ENCODE measurements around the gene JAG1. TPM values are rescaled to one million over a fixed set of nuclear protein-coding genes. Genes with fewer than 3 reads are reported as not detected.

Gene JAG1
- polyA plus RNA-seq, 3 donors: 169 to 228 (median 174) TPM

DNA sequence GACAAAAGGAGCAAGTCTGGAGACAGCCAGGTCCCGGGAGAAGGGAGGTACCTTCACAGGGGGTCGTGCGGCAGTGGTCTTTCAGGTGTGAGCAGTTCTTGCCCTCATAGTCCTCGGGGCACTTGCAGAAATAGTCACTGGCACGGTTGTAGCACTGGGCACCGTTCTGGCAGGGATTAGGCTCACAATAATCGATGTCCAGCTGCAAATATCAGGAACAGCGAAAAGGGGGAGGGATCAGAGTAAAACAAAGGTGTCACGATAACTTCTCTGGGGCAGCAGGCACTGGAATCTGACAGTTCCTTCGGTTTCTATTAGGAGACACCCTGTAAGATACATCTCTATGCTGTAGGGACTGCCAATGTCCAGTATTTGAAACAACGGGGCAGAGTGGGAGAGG, 25.9 kb downstream of the JAG1 start:
- no peak for DNase-seq (ENCODE audit: extremely low read depth in 1 of 11, low read depth in 9 of 11, low spot score in 4 of 11)

DNA sequence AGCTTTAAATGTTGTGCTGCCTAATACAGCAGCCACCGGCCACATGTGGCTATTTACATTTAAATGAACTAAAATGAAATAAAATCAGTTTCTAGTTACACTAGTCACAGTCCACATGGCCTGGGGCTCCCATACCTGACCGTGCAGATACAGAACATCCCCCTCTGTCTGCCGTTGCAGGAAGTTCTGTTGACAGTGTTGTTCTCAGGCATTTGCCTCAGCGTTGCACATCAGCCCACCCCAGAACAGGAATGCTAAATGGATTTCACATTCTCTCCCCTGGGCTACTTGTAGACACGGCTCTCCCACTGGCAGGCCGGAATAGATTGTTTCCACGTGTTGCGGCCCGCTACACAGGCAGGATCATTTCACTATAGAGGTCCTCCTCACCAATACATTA, 26.3 kb downstream of the JAG1 start:
- DNase-seq (ENCODE audit: extremely low read depth in 1 of 11, low read depth in 9 of 11, low spot score in 4 of 11): no peak

DNA sequence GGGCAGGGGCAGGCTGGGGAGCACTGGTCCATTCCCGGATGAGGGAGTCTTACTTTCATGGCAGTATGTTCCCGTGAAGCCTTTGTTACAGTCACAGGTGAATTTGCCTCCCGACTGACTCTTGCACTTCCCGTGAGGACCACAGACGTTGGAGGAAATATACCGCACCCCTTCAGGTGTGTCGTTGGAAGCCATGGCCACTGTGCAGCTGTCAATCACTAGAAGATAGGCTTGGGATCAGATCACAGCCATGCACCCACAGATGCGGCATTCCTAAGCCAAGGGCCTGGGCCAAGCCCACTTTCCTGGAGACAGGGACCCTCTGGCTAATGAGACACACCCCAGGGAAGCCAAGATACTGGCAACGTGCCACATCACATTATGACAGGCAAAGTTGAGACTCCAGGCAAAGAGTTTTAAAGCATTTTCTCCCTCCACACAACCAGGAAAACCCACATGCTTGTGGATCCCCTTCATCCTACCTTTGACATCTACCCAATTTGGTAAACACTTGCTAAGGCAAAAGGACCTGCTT, 26.8 kb downstream of the JAG1 start:
- DNase-seq (ENCODE audit: extremely low read depth in 1 of 11, low read depth in 9 of 11, low spot score in 4 of 11): no peak

DNA sequence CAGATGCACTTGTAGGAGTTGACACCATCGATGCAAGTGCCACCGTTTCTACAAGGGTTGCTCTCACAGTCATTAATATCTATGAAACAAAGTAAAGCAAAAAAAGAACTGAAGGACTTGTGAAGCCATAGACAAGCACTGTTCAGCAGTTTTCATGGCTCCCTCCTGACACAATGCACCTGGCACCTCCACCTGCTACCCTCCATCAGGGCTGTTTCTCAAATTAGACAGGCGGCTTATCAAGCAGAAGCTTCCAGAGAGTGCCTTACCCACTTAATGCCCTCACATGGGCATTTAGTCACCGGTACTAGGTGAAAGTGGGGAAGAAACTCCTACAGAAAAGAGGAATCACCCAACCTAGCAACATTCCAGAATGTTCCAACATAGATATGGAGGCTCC, 27.8 kb downstream of the JAG1 start:
- no peak for DNase-seq (ENCODE audit: extremely low read depth in 1 of 11, low read depth in 9 of 11, low spot score in 4 of 11)

DNA sequence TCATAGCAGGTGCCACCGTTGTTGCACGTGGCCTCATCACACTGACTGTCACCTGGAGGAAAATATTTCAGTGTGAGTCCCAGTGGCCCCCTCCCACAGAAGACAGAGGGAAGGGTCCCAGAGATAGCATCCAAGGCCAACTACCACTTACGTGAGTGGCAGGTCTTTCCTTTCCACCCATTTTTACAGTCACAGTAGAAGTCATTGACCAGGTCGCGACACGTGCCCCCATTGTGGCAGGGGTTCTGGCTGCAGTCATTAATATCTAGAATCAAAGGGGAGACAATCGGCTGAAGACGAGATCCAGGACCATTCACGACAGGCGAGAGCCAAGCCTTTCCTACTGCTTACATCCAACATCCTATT, 28.6 kb downstream of the JAG1 start:
- DNase-seq (ENCODE audit: extremely low read depth in 1 of 11, low read depth in 9 of 11, low spot score in 4 of 11): no peak

DNA sequence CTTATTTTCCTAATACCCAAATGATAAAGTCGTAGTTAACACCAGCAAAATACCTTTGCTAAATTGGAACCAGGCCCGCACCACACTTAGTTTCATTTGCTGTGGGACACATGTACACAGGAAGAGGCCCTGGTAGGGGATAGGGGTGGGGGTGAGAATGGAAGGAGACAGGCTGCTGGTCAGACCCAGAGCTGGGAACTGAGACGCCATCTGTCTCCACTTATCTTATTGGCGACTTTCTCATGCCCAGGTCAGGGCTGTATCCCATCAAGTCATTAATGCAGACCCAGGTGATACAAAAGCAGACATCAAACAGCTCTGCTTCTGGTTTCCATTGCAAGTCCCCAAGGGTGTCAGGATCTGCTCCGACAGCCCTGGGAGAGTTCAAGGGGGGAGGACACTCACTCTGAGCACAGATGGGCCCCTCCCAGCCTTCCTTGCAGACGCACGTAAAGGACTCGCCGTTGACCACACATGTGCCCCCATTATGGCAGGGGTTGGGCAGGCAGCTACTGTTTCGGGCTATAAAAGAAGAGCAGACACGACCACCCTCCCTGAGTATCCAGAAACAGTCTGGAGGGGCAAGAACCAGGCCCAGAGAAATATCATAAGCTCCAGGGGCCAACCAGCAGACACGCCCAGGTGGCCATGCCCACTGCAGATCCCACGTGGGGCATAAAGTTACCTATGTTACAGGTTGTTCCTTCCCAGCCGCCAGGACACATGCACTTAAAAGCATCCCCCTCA, 29.2 kb downstream of the JAG1 start:
- DNase-seq (ENCODE audit: extremely low read depth in 1 of 11, low read depth in 9 of 11, low spot score in 4 of 11): no peak

DNA sequence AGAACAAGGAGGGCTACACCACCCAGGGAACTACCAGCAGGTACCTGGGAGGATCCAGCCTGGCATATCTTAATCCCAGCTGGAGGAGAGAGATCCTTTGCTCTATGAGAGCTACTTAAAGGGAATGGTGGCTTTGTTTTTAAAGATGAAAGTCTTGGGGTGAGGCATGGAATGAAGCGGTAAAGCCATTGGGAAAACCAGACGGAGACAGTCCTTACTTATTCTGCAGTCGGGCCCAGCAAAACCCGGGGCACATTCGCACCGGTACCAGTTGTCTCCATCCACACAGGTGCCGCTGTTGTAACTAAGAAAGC, 30.3 kb downstream of the JAG1 start:
- DNase-seq (ENCODE audit: extremely low read depth in 1 of 11, low read depth in 9 of 11, low spot score in 4 of 11): no peak

DNA sequence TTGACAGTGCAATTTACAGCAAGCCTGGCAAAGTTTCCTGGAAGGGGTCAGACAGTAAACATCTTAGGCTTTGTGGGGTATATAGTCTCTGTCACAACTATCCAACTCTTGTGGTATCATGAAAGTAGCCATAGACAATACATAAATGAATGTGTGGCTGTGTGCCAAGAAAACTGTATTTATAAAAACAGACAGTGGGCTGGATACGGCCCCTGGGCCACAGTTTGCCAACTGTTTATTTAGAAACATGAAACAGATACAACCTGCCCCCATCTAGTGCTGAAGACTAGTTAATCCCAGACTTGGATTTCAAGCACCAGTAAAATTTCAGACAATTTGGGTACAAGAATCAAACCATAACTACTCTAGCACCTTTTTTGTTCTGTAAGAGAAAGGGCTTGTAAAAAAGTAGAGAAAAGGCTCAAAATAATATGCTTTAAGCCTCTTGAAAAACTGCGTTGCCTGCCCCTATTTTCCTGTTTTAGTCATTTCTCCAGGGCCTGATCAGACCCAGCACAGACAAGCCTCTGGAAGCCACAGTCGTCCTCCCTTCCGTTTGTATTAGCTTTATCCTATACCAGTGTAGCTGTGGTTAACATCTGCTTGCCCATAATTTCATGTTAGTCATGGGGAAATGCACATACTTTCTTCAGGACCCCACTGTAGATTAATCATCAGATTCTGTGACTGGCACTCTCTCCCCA, 30.8 kb downstream of the JAG1 start:
- DNase-seq (ENCODE audit: extremely low read depth in 1 of 11, low read depth in 9 of 11, low spot score in 4 of 11): no peak

DNA sequence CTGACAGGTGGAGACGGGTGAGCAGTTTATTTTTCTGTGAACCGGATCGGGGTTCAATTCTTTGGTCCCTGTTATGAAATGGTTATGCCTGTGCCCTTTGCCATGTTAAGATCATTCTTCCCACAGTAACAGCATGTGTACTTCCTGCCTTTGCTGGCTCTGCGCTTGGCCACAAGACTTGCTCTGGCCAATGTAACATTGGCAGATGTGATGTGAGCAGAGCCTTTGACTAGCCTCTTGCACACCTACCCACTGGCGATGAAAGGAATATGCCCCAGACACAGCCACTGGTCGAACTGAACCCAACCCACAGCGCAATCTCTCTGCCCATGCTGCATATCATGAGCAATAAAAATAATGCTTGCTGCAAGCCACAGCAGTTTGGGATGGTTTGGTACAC, 31.9 kb downstream of the JAG1 start:
- no peak for DNase-seq (ENCODE audit: extremely low read depth in 1 of 11, low read depth in 9 of 11, low spot score in 4 of 11)

DNA sequence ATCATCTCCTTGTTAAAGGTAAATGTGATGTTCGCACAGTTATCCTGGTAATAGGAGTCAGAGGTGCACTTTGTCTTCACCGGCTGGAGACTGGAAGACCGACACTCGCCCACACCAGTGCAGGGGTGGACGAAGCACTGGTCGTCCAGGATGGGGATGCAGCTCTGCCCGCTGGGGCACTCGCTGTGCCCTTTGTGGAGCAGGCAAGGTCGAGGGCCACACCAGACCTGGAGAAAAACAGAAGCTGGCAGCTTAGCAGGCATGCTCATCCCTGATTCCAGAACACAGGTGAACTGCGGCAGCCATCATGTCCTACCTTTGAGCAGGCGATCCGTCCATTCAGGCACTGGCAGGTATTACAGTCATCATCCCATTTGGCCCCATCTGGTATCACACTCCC, 32.3 kb downstream of the JAG1 start:
- DNase-seq (ENCODE audit: extremely low read depth in 1 of 11, low read depth in 9 of 11, low spot score in 4 of 11): no peak

DNA sequence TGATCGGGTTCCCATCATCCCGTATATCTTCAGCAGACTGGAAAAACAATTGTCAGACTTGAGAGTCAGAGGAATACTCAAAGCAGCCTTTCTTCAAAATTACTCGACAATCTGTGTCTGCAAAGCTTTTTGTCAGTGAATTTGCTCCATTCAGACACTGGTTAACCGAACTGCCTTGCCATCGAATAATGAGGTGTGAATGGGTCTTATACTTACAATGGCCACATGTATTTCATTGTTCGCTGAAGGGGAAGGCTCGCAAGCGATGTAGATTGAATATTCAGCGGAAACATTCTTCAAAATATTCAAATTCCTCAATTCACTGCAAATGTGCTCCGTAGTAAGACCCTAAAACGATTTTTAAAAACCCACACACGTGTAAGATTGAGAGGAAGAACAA, 32.9 kb downstream of the JAG1 start:
- DNase-seq (ENCODE audit: extremely low read depth in 1 of 11, low read depth in 9 of 11, low spot score in 4 of 11): no peak

DNA sequence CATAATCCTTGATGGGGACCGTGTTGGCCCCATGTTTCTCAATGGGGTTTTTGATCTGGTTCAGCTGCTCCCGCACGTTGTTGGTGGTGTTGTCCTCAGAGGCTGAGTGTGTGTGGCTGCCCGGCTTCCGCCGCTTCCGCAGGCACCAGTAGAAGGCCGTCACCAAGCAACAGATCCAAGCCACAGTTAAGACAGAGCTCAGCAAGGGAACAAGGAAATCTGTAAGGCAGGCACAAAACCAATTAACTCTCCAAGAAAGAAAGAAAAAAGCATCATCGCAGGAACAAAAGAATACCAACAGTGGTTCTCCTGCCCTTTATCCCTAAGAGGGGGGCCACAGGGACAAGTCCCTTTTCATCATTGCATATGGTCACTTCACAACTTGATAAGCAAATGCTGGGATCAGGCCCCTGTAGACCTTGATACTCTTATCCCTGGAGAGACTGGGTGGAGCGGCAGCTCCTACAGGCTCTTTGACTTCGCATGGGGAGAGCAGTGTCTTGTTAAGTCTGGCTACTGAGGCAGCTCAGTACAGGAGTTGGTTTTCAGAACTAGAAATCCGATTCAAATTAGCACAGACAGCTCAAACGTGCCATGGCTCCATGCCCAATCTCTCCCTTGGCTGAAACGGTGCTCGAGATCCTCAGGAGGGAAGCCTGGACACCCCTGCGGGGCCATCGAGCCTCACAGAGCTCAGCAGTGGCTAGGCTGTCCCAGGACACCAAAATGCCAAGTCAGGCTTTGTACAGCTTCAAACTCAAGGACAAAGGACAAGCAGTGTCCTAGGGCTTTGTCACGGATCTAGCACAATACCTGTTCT, 33.9 kb downstream of the JAG1 start:
- no peak for DNase-seq (ENCODE audit: extremely low read depth in 1 of 11, low read depth in 9 of 11, low spot score in 4 of 11)

DNA sequence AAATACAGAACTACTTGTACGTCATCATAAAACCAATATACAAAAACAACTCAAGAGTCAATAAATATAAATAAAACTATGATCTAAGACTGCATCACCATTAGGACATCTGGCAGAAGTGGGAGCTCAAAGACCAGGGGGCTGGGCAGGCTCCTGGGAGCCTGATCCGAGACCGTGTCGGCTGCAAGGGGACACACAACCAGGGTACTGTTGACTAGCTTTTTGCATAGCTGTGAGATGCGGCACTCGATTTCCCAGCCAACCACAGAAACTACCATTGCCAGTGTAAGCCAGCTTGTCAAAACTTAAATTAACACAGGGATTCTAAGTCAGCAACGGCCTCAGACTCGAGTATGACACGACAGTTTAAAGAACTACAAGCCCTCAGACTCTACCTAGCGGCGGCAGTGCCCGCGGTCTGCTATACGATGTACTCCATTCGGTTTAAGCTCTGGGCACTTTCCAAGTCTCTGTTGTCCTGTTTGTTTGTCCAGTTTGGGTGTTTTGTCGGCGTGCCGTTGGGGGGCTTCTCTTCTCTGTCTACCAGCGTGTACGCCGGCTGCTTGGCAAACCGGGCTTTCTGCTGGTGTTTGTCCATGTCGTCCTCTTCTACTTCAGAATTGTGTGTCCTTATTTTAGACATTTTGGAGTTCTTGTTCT, 34.6 kb downstream of the JAG1 start:
- DNase-seq (ENCODE audit: extremely low read depth in 1 of 11, low read depth in 9 of 11, low spot score in 4 of 11): no peak

DNA sequence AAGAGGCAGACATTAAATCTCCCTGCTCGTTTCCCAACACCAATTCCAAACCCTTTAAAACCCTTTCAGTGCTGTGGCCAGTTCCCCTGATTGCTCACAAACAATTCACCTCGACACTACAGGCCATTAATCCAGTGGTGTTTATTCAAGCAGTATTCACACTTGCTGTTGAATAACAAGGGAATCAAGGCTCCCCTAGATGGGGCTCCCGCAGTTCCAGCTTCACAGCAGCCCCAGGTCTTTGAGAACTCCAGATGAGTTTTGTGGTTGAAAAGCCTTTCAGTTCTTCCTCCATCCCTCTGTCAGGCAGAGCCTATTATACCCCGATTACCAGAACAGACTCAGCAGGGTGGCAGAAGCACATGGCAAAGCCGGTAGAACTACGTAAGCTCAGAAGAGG, 36.2 kb downstream of the JAG1 start:
- DNase-seq (ENCODE audit: extremely low read depth in 1 of 11, low read depth in 9 of 11, low spot score in 4 of 11): no peak

DNA sequence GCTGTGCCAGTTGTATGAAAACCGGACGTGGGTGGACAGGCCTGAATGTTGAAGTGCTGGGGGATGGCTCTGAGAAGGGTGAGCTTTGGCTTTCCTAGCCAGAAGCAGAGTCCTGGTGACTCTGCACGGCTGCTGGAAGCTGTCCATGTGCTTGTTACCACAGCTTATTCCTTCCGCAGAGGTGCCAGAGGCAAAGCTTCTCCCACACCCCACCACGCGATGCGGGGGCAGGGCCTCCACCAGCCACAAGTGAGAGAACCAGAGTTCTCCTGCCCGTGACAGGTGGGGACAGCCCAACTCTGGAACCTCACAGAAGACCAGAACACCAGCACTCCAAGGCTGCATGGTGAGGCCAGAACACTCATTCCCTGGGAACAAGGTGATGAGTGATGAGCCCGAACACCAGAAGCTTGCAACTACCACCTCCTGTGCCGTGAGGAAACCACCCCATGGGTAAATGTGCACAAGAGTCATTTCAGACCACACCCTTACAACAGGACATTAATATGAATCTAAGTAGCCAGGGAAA, 36.7 kb downstream of the JAG1 start:
- DNase-seq (ENCODE audit: extremely low read depth in 1 of 11, low read depth in 9 of 11, low spot score in 4 of 11): no peak

DNA sequence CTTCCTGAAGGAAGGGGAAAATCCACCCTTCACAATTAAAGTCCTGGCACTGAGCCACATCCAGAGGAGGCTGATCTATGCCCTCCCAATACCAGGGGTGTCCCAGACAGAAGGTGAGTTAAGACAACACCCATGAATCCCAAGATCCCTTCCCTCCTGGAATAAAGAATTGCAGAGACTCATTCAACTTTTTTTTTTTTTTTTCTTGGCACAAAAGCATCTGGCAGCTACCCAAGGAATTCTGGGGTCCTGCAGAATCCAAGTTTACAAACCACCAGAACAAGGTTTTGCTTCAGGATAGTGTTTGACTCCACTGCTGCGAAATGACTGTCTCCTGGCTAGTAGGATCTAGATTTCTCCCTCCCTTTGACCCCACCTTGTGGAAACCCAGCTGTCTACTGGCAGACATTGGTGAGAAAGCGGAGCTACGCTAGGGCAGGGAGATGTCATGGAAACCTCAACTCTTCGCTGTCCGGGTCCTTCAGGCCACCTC, 37.4 kb downstream of the JAG1 start:
- no peak for DNase-seq (ENCODE audit: extremely low read depth in 1 of 11, low read depth in 9 of 11, low spot score in 4 of 11)

DNA sequence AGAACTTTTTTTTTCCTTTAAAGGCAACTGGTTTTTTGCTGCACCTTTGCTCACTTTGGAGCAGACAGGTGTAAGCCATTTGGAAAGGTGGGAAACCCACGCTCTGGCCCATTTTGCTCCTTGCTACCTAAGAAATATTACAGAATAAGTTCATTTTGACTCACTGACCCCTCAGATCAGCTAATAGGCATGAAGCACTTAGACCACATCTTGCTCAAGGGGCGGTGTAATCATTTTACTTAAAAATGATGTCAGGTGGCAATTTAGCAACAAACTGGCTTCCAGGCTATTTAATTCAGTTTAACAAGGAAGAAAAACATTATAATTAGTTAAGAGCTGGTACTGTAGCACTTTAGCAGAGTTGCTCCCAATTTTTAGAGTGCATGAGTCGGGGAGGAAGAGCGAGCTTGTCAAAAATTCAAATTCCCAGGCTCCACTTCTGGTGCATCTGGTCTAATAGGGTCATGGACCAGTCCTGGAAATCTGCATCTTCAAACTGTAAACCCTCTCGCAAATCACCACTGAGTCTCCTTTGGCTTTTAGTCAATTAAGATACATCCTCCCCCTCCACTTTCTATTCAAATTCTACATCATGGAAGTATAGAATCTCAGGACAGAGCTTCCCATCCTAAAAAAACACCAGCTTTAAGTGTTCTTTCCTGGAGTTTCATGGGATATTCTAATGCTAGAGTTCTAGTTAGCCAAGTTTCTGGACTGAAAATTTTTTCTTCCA, 38.2 kb downstream of the JAG1 start:
- DNase-seq (ENCODE audit: extremely low read depth in 1 of 11, low read depth in 9 of 11, low spot score in 4 of 11): no peak

DNA sequence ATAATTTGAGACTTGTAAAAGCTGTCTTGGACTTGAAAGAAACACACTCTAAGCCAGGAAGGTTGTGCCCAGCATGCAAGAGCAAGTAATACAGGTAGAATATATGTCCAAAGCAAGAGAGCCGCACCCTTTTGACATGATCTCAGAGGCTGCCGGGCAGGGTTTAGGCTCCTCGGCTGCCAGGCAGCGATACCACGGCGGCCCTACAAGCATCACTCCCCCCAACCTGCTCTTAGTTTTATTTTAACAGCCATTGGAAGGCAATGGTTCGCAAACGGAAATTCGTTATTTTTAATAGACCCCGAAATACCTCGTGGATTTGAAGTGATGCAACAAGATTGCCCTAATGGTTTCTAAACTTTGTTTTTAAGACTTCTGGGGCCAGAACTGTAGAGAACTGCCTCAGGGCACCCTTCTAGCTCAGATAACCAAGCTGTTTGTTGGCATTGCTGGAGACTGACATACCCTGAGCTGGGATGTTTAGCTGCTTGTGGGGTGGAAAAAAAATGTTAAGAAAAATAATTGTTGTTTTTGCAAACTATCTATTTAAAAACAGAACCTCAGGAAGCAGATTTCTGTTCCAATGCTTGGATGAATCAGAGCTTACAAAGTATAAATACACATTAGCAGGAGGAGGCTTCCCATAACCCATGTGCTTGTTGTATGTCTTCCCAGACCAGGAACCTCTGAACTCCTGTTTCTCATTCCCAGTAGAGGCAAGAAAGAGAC, 39.0 kb downstream of the JAG1 start:
- no peak for DNase-seq (ENCODE audit: extremely low read depth in 1 of 11, low read depth in 9 of 11, low spot score in 4 of 11)
